ENCODE measurements around the gene EMC8.
A peak's percentile ranks its signal among the peaks of the same experiment; 100 is the strongest.

The EMC8 gene

DNA sequence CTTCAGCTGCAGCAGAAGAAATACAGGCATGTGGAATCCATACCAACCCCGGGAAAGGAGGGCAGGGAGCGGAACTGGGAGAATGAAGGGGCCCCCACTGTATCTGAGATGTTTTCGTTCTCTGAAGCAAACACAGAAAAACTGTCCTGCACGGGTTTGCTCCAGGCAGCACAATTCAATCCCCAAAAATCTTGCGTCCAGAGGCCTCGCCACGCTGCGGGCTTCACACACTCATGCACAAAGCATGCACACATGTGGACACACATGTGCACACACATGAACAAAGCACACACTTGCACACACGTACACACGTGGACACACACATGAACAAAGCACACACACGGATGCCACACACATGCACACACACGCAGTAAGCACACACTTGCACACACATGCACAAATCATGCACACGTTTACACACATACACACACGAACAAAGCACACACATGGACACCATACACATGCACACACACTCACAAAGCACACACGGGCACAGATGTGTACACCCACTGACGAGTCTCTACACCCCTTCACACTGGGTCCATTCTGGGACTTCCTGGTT, 27.4 kb upstream of the EMC8 start:
- Histone ChIP-seq H3K27ac (ENCODE audit: low read length) (no peak overlapping the region), H3K9me3 (ENCODE audit: insufficient read depth, low read length) (no peaks in the 10 kb centered on the region; the same call in 1 of the 2 replicates), H3K79me2 (ENCODE audit: low read length) (no peaks in the 10 kb centered on the region), H3K4me2 (ENCODE audit: low read length) (no peak overlapping the region), H3K4me1 (ENCODE audit: low read length) (peaks cover 22% of the 10 kb centered on the region), H3K9ac (ENCODE audit: low read length) (no peak overlapping the region), H3K27me3 (ENCODE audit: low read depth, low read length) (peaks cover 6% of the 10 kb centered on the region), H4K20me1 (ENCODE audit: insufficient read depth, low read length) (no peaks in the 10 kb centered on the region), H3K36me3 (replicated peaks; ENCODE audit: low read depth, low read length) (peaks cover 6% of the 10 kb centered on the region), H2AFZ (ENCODE audit: low read depth, low read length) (no peak overlapping the region), H3K4me3 (ENCODE audit: low read length) (no peak overlapping the region)
- no peak for TF ChIP-seq EZH2phosphoT487 (IDR thresholded peaks at IDR 0.05; ENCODE audit: low read depth)
- TF ChIP-seq, protein P1, sequence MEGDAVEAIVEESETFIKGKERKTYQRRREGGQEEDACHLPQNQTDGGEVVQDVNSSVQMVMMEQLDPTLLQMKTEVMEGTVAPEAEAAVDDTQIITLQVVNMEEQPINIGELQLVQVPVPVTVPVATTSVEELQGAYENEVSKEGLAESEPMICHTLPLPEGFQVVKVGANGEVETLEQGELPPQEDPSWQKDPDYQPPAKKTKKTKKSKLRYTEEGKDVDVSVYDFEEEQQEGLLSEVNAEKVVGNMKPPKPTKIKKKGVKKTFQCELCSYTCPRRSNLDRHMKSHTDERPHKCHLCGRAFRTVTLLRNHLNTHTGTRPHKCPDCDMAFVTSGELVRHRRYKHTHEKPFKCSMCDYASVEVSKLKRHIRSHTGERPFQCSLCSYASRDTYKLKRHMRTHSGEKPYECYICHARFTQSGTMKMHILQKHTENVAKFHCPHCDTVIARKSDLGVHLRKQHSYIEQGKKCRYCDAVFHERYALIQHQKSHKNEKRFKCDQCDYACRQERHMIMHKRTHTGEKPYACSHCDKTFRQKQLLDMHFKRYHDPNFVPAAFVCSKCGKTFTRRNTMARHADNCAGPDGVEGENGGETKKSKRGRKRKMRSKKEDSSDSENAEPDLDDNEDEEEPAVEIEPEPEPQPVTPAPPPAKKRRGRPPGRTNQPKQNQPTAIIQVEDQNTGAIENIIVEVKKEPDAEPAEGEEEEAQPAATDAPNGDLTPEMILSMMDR (IDR thresholded peaks at IDR 0.05; ENCODE audit: low read depth, low read length): no peak

DNA sequence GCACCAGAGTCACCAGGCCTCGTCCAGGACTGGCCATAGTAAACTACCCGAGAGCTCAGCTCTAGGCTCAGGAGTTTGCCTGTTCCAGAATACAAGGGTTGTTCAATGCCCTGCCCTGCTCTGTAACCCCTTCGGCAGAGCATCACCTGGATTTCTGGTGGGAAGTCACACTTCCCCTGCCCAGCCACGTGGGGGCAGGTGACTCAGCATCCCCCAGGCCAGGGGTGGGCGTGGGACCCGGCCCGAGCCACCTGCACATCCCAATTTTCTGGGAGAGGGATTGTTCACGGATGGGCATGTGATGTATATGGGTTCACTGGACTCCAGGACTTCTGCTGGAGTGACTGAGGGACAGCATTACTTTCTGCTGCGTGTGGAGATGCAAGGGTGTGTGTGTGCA, 26.0 kb upstream of the EMC8 start:
- Histone ChIP-seq H3K36me3 (replicated peaks; ENCODE audit: low read depth, low read length) (peaks cover 2% of the 10 kb centered on the region), H3K27ac (ENCODE audit: low read length) (no peak overlapping the region), H3K9me3 (ENCODE audit: insufficient read depth, low read length) (no peaks in the 10 kb centered on the region), H4K20me1 (ENCODE audit: insufficient read depth, low read length) (no peaks in the 10 kb centered on the region), H3K4me3 (ENCODE audit: low read length) (no peak overlapping the region), H3K4me2 (ENCODE audit: low read length) (no peak overlapping the region), H2AFZ (ENCODE audit: low read depth, low read length) (no peak overlapping the region), H3K4me1 (ENCODE audit: low read length) (peaks cover 32% of the 10 kb centered on the region), H3K9ac (ENCODE audit: low read length) (no peak overlapping the region), H3K79me2 (ENCODE audit: low read length) (no peaks in the 10 kb centered on the region), H3K27me3 (ENCODE audit: low read depth, low read length) (peaks cover 8% of the 10 kb centered on the region; the same call in 1 of the 2 replicates)
- TF ChIP-seq, protein P1 (IDR thresholded peaks at IDR 0.05; ENCODE audit: low read depth, low read length): peak; percentile 56
- no peak for TF ChIP-seq EZH2phosphoT487 (IDR thresholded peaks at IDR 0.05; ENCODE audit: low read depth)

GRCh38 chr16:85824161-85825135, 25.1 kb upstream of the EMC8 start:
- H3K27me3 ChIP-seq (ENCODE audit: low read depth, low read length): peaks cover 16% of the 10 kb centered on the region; the same call in 1 of the 2 replicates
- no peak overlapping the region for H2AFZ ChIP-seq (ENCODE audit: low read depth, low read length)
- H4K20me1 ChIP-seq (ENCODE audit: insufficient read depth, low read length): no peaks in the 10 kb centered on the region
- H3K4me1 ChIP-seq (ENCODE audit: low read length): peaks cover 35% of the 10 kb centered on the region
- H3K36me3 ChIP-seq (replicated peaks; ENCODE audit: low read depth, low read length): peaks cover 2% of the 10 kb centered on the region
- no peak overlapping the region for H3K4me3 ChIP-seq (ENCODE audit: low read length)
- H3K9ac ChIP-seq (ENCODE audit: low read length): no peak overlapping the region
- peak overlapping the region; percentile 33; the same call in 1 of the 2 replicates for H3K4me2 ChIP-seq (ENCODE audit: low read length)
- TF ChIP-seq EZH2phosphoT487 (IDR thresholded peaks at IDR 0.05; ENCODE audit: low read depth): no peak
- TF ChIP-seq, protein P1 (IDR thresholded peaks at IDR 0.05; ENCODE audit: low read depth, low read length): no peak
- H3K9me3 ChIP-seq (ENCODE audit: insufficient read depth, low read length): no peaks in the 10 kb centered on the region
- H3K79me2 ChIP-seq (ENCODE audit: low read length): no peaks in the 10 kb centered on the region
- H3K27ac ChIP-seq (ENCODE audit: low read length): no peak overlapping the region

DNA sequence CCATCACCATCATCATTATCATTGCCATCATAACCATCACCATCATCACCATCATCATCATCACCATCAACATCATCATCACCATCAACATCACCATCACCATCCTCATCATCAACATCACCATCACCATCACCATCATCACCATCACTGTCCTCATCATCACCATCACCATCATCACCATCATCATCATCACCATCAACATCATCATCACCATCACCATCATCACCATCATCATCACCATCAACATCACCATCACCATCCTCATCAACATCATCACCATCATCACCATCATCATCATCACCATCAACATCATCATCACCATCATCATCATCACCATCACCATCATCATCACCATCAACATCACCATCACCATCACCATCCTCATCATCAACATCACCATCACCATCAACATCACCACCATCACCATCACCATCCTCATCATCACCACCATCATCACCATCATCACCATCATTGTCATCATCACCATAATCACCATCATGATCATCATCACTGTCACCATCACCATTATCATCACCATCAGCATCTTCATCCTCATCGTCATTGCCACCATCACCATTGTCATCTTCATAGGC, 24.1 kb upstream of the EMC8 start:
- Histone ChIP-seq H3K4me2 (ENCODE audit: low read length) (no peak overlapping the region), H3K27me3 (ENCODE audit: low read depth, low read length) (peaks cover 16% of the 10 kb centered on the region; the same call in 1 of the 2 replicates), H3K27ac (ENCODE audit: low read length) (no peak overlapping the region), H3K9ac (ENCODE audit: low read length) (no peak overlapping the region), H3K4me1 (ENCODE audit: low read length) (peaks cover 35% of the 10 kb centered on the region), H2AFZ (ENCODE audit: low read depth, low read length) (no peak overlapping the region), H3K4me3 (ENCODE audit: low read length) (no peak overlapping the region), H3K36me3 (replicated peaks; ENCODE audit: low read depth, low read length) (peaks cover 2% of the 10 kb centered on the region), H3K79me2 (ENCODE audit: low read length) (no peaks in the 10 kb centered on the region), H4K20me1 (ENCODE audit: insufficient read depth, low read length) (no peaks in the 10 kb centered on the region), H3K9me3 (ENCODE audit: insufficient read depth, low read length) (no peaks in the 10 kb centered on the region)
- TF ChIP-seq, protein P1 (IDR thresholded peaks at IDR 0.05; ENCODE audit: low read depth, low read length): no peak
- TF ChIP-seq EZH2phosphoT487 (IDR thresholded peaks at IDR 0.05; ENCODE audit: low read depth): no peak

Data from OCI-LY3 (cell line).